Keratinocyte (primary cell): ENCODE results near the gene INTS3. TPM values are rescaled to one million over a fixed set of nuclear protein-coding genes. Genes with fewer than 3 reads are reported as not detected.
A peak's percentile ranks its signal among the peaks of the same experiment; 100 is the strongest.

Experiments used
- DNase-seq: peaks from one replicate; pipeline ENCODE4 v3.0.0-alpha.2; 2011; ENCODE audit warnings: low read depth, missing footprints, low spot score
- FAIRE-seq: peaks from 2 replicates; lab custom pipeline; 2011; peaks lifted over from hg19 to GRCh38; lab: Jason Lieb, UNC
- H2AFZ ChIP-seq: 2 replicates; pipeline ENCODE4 v1.6.0; 2012; ENCODE audit warnings: low read length, control low read depth, inconsistent platforms; ENCODE audit not compliant: control insufficient read depth
- H3K27ac ChIP-seq: 2 replicates; pipeline ENCODE4 v1.5.1; 2011; ENCODE audit warnings: low read length; ENCODE audit not compliant: control insufficient read depth, insufficient read depth
- H3K27me3 ChIP-seq: 3 replicates; pipeline ENCODE4 v1.6.0; 2011; ENCODE audit warnings: low read length; ENCODE audit not compliant: control insufficient read depth, insufficient read depth; ENCODE audit errors: extremely low read depth
- H3K36me3 ChIP-seq, 2 experiments: 2 replicates in 1 of 2; 3 replicates in 1 of 2; pipeline ENCODE4 v1.5.1; 2011; ENCODE audit warnings: low read length in 2 of 2, mild to moderate bottlenecking in 1 of 2; ENCODE audit not compliant: control insufficient read depth in 2 of 2, insufficient read depth in 2 of 2; ENCODE audit errors: extremely low read depth in 1 of 2
- H3K4me1 ChIP-seq: 3 replicates; pipeline ENCODE4 v1.5.1; 2011; ENCODE audit warnings: low read length; ENCODE audit not compliant: control insufficient read depth, insufficient read depth; ENCODE audit errors: extremely low read depth
- H3K4me2 ChIP-seq: 3 replicates; pipeline ENCODE4 v1.6.0; 2011; ENCODE audit warnings: low read depth, low read length; ENCODE audit not compliant: control insufficient read depth, insufficient read depth; ENCODE audit errors: extremely low read depth
- H3K4me3 ChIP-seq, 3 experiments: fragments of 200-600 bp in 1 of 3; sonication (generic) in 1 of 3; 2 replicates in 2 of 3; 3 replicates in 1 of 3; pipeline ENCODE4 v1.5.1; 2011 to 2016; ENCODE audit warnings: low read length in 3 of 3, mild to moderate bottlenecking in 3 of 3, control low read depth in 2 of 3, inconsistent platforms in 1 of 3, low read depth in 1 of 3, mixed read lengths in 1 of 3, mixed run types in 1 of 3, moderate library complexity in 1 of 3; ENCODE audit not compliant: control insufficient read depth in 2 of 3, insufficient read depth in 2 of 3; ENCODE audit errors: extremely low read depth in 1 of 3
- H3K79me2 ChIP-seq: 2 replicates; pipeline ENCODE4 v1.6.0; 2012; ENCODE audit warnings: low read length; ENCODE audit not compliant: control insufficient read depth, insufficient read depth
- H3K9ac ChIP-seq: 3 replicates; pipeline ENCODE4 v1.6.0; 2011; ENCODE audit warnings: low read length; ENCODE audit not compliant: control insufficient read depth, insufficient read depth; ENCODE audit errors: extremely low read depth
- H3K9me1 ChIP-seq: 3 replicates; pipeline ENCODE4 v1.6.0; 2011; ENCODE audit warnings: low read length; ENCODE audit not compliant: control insufficient read depth, insufficient read depth; ENCODE audit errors: extremely low read depth
- H3K9me3 ChIP-seq: 2 replicates; pipeline ENCODE4 v1.5.1; 2012; ENCODE audit warnings: low read depth, low read length; ENCODE audit not compliant: control insufficient read depth
- H4K20me1 ChIP-seq: 3 replicates; pipeline ENCODE4 v1.6.0; 2011; ENCODE audit warnings: low read length; ENCODE audit not compliant: control insufficient read depth, insufficient read depth; ENCODE audit errors: extremely low read depth
- CTCF ChIP-seq, 3 experiments: IDR thresholded peaks in 1 of 3; conservative IDR thresholded peaks in 1 of 3; optimal IDR thresholded peaks in 1 of 3; 2 replicates in 2 of 3; 3 replicates in 1 of 3; pipeline versions ENCODE3 to v1.5.1; 2011; ENCODE audit warnings: low read length in 3 of 3, mild to moderate bottlenecking in 3 of 3, moderate library complexity in 2 of 3, control low read depth in 1 of 3, inconsistent platforms in 1 of 3; ENCODE audit not compliant: insufficient read depth in 2 of 3; ENCODE audit errors: extremely low read depth in 1 of 3
- EZH2 ChIP-seq: IDR thresholded peaks from one replicate; pipeline ENCODE4 v1.6.1; 2012; ENCODE audit warnings: inconsistent platforms, mild to moderate bottlenecking, low read length, moderate library complexity
- dilution Hi-C: fragments of 300-500 bp; cut with MboI; formaldehyde crosslinking; loops from one replicate; pipeline ENCODE4 v1.7.0; 2020; ENCODE audit warnings: low sequenced_read_pairs; ENCODE audit not compliant: extremely low pct_ligation_motif_present
- polyA plus RNA-seq, 5 experiments: library from polyadenylated mRNA; depleted of rRNA in 3 of 5; stranded (reverse) in 3 of 5; stranded (forward) in 1 of 5; unstranded in 1 of 5; fragments of >200 nt; gene quantifications; 1 replicate in 1 of 5; 2 replicates in 3 of 5; 3 replicates in 1 of 5; pipeline versions ENCODE4 v1.2.1 to v1.2.3, GENCODE V29; 2011 to 2012; ENCODE audit warnings: missing spikeins in 2 of 5, low read depth in 1 of 5, low replicate concordance in 1 of 5

The INTS3 gene
- polyA plus RNA-seq, 1 donor (not counting 4 experiments of a cell fraction or from before 2014, with no cell fraction given): 24.6 TPM

GRCh38 chr1:153796786-153797659 is 69.2 kb downstream of the INTS3 start:
- FAIRE-seq: peak; percentile 85

GRCh38 chr1:153798468-153798780 is 70.6 kb downstream of the INTS3 start:
- Histone ChIP-seq H3K9me3 (no peaks in the 10 kb centered on the region), H3K4me2 (no peak overlapping the region), H3K4me1 (no peaks in the 10 kb centered on the region), H3K27me3 (no peaks in the 10 kb centered on the region), H4K20me1 (no peaks in the 10 kb centered on the region), H3K9ac (no peak overlapping the region), H2AFZ (no peak overlapping the region), H3K9me1 (no peaks in the 10 kb centered on the region), H3K27ac (no peak overlapping the region), H3K36me3 (peaks cover 0 to 9% of the 10 kb centered on the region in 2 experiments), H3K4me3 (no peak overlapping the region), H3K79me2 (no peaks in the 10 kb centered on the region)
- no peak for DNase-seq
- TF ChIP-seq CTCF (optimal IDR thresholded peaks at IDR 0.05 in 1 of 3, IDR thresholded peaks at IDR 0.05 in 1 of 3, conservative IDR thresholded peaks at IDR 0.05 in 1 of 3; ENCODE audit: extremely low read depth in 1 of 3, insufficient read depth in 2 of 3, low read length in 3 of 3) (no peak), EZH2 (no peak)
- no peak for FAIRE-seq
- dilution Hi-C loops: no loop called here

More at GRCh38 chr1:153796786-153797659, 69.2 kb downstream of the INTS3 start:
- Histone ChIP-seq H3K36me3 (peaks cover 0 to 6% of the 10 kb centered on the region in 2 experiments), H3K4me1 (no peaks in the 10 kb centered on the region), H3K4me2 (no peak overlapping the region), H2AFZ (no peak overlapping the region), H3K79me2 (no peaks in the 10 kb centered on the region), H3K27me3 (no peaks in the 10 kb centered on the region), H3K9me3 (no peaks in the 10 kb centered on the region), H3K9me1 (no peaks in the 10 kb centered on the region), H3K4me3 (no peak overlapping the region), H4K20me1 (no peaks in the 10 kb centered on the region), H3K27ac (no peak overlapping the region), H3K9ac (no peak overlapping the region)
- peak; percentile 80 to 86 (median 83) for TF ChIP-seq CTCF (optimal IDR thresholded peaks at IDR 0.05 in 1 of 3, IDR thresholded peaks at IDR 0.05 in 1 of 3, conservative IDR thresholded peaks at IDR 0.05 in 1 of 3; ENCODE audit: extremely low read depth in 1 of 3, insufficient read depth in 2 of 3, low read length in 3 of 3)
- TF ChIP-seq EZH2: no peak
- dilution Hi-C loops: no loop called here
- DNase-seq: no peak
